Peyer's patch (tissue), 4 donors: ENCODE results near the gene SLCO3A1.

ENCODE experiments used
- CTCF ChIP-seq, 6 experiments: fragments of 450-650 bp in 4 of 6; fragments of 200-600 bp in 2 of 6; sonication (generic) in 1 of 6; IDR thresholded peaks; one replicate each; pipeline ENCODE4 v1.5.1; 2017 to 2019; ENCODE audit warnings: antibody characterized with exemption in 6 of 6, mild to moderate bottlenecking in 3 of 6, moderate library complexity in 1 of 6
- POLR2A ChIP-seq, 2 donors: fragments of 450-650 bp; IDR thresholded peaks; one replicate each; pipeline ENCODE4 v1.5.1; 2017; ENCODE audit warnings: antibody characterized with exemption in 2 of 2, mild to moderate bottlenecking in 2 of 2, moderate library complexity in 2 of 2

DNA sequence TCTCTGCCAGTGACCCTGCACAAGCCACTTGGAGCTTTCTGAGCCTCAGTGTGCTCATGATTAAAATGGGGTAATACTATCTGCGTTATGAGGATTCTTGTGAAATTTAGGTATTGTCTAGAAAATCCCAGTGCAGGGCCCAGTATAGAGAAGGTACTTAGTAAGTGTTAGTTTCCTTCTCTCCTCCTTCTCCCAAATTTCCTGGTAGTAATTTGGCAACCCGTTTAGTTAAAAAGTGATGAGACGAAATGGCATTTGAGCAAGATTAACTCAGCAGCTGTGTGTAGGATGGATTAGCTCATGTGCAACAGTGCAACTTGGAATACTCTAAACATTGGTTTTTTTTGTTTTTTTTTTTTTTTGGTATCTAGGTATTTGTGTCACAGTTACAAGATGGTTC lies 84.6 kb downstream of the SLCO3A1 start:
- TF ChIP-seq POLR2A (IDR thresholded peaks at IDR 0.05) (no peak), CTCF (IDR thresholded peaks at IDR 0.05) (no peak)
